Measurements from ENCODE around the gene TTI1.

The TTI1 gene

DNA sequence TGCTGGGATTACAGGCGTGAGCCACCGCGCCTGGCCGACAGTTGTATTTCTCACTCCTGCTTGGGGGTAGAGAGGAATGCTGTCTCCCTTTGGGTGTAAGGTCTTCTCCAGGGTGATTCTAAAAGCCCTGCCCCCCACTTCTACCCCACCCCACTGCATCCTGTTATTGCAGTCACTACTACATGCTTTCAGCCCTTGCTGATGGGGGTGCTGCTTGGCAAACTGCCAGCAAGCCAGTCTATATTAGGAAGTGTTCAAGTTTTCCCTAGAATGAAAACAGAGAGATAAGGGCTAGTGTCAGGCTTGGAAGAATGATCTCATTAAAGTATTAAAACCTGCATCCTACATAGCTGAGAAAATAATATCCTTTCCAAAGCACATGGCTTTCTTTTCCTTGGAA lies 31.3 kb downstream of the TTI1 start:
- Histone ChIP-seq H2BK120ac (ENCODE audit: low read depth, low read length) (no peak overlapping the region), H3K4me2 (ENCODE audit: insufficient read depth, low read length, poor library complexity, severe bottlenecking) (no peak overlapping the region), H3K9me3 (replicated peaks in 1 of 2; ENCODE audit: control insufficient read depth in 2 of 2, insufficient read depth in 1 of 2, low read depth in 1 of 2, low read length in 2 of 2) (no peaks in the 10 kb centered on the region), H3K9ac (ENCODE audit: low read depth, low read length, poor library complexity) (no peak overlapping the region), H2BK12ac (ENCODE audit: low read length) (no peak overlapping the region), H3K27me3 (ENCODE audit: control insufficient read depth in 3 of 3, insufficient read depth in 3 of 3, low read depth in 1 of 3, low read length in 3 of 3) (no peaks in the 10 kb centered on the region), H3K79me1 (ENCODE audit: low read depth, low read length) (no peaks in the 10 kb centered on the region), H4K91ac (ENCODE audit: low read depth, low read length, poor library complexity) (no peak overlapping the region), H4K8ac (ENCODE audit: low read depth, low read length) (no peak overlapping the region), H3K4me3 (ENCODE audit: low read length in 2 of 2) (no peak overlapping the region), H2AK5ac (ENCODE audit: low read depth, low read length) (no peak overlapping the region), H2AFZ (ENCODE audit: low read length) (no peak overlapping the region), H3K4me1 (ENCODE audit: control insufficient read depth in 2 of 2, insufficient read depth in 1 of 2, low read depth in 1 of 2, low read length in 2 of 2) (peaks cover 0 to 4% of the 10 kb centered on the region in 2 donors), H3K14ac (ENCODE audit: low read length) (no peak overlapping the region), H2BK15ac (ENCODE audit: low read length) (no peak overlapping the region), H3K27ac (replicated peaks; ENCODE audit: low read length) (no peak overlapping the region), H3K36me3 (replicated peaks in 1 of 2; ENCODE audit: control insufficient read depth in 2 of 2, insufficient read depth in 2 of 2, low read length in 2 of 2) (peaks cover 23 to 98% of the 10 kb centered on the region in 2 donors), H3K23ac (ENCODE audit: low read depth, low read length, poor library complexity) (no peak overlapping the region), H3K4ac (ENCODE audit: low read length) (no peak overlapping the region), H3K18ac (ENCODE audit: low read length) (no peak overlapping the region), H2BK5ac (ENCODE audit: low read length) (no peak overlapping the region)
- no peak for DNase-seq (ENCODE audit: low spot score)
- WGBS, 2 donors (ENCODE audit: extremely low coverage in 2 of 2, insufficient read length in 2 of 2, insufficient replicate concordance in 1 of 2): no CpG with 5 or more reads among the region's 4 CpGs

DNA sequence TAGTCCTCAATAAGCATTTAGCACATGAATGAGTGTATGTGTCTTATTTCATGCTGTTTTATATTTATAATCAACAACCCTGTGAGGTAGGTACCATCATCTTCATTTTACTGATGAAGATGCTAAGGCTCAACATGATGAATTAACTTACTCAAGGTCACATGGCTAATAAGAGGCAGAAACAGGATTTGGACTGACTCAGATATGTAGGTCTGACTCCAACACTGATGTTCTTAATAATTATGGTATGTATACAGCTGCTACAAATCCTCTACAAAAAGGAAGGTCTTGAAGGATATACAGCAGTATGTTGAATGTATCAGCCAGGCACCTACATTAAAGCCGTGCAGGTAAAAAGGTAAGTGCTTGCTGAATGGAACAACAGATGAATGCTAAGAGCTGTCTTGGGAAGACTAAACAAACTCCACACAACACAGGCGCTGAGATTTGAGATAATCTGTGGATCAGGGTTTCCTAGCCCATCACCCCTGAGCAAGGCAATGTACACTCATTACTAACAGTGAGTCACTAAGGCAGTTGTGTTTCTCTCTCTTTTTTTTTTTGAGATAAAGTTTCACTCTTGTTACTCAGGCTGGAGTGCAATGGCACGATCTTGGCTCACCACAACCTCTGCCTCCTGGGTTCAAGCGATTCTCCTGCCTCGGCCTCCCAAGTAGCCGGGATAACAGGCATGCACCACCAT lies 31.9 kb downstream of the TTI1 start:
- no peaks in the 10 kb centered on the region for H3K9me3 ChIP-seq (replicated peaks in 1 of 2; ENCODE audit: control insufficient read depth in 2 of 2, insufficient read depth in 1 of 2, low read depth in 1 of 2, low read length in 2 of 2)
- no peak for DNase-seq (ENCODE audit: low spot score)
- H3K4ac ChIP-seq (ENCODE audit: low read length): no peak overlapping the region
- H4K8ac ChIP-seq (ENCODE audit: low read depth, low read length): no peak overlapping the region
- H3K27ac ChIP-seq (replicated peaks; ENCODE audit: low read length): no peak overlapping the region
- H4K91ac ChIP-seq (ENCODE audit: low read depth, low read length, poor library complexity): no peak overlapping the region
- no peak overlapping the region for H2AK5ac ChIP-seq (ENCODE audit: low read depth, low read length)
- H3K36me3 ChIP-seq (replicated peaks in 1 of 2; ENCODE audit: control insufficient read depth in 2 of 2, insufficient read depth in 2 of 2, low read length in 2 of 2): peaks cover 28 to 98% of the 10 kb centered on the region in 2 donors
- no peak overlapping the region for H2AFZ ChIP-seq (ENCODE audit: low read length)
- H2BK15ac ChIP-seq (ENCODE audit: low read length): no peak overlapping the region
- H3K79me1 ChIP-seq (ENCODE audit: low read depth, low read length): no peaks in the 10 kb centered on the region
- H3K27me3 ChIP-seq (ENCODE audit: control insufficient read depth in 3 of 3, insufficient read depth in 3 of 3, low read depth in 1 of 3, low read length in 3 of 3): no peaks in the 10 kb centered on the region
- no peak overlapping the region for H3K14ac ChIP-seq (ENCODE audit: low read length)
- H3K9ac ChIP-seq (ENCODE audit: low read depth, low read length, poor library complexity): no peak overlapping the region
- no peak overlapping the region for H3K23ac ChIP-seq (ENCODE audit: low read depth, low read length, poor library complexity)
- no peak overlapping the region for H3K4me3 ChIP-seq (ENCODE audit: low read length in 2 of 2)
- no peak overlapping the region for H2BK5ac ChIP-seq (ENCODE audit: low read length)
- H3K4me2 ChIP-seq (ENCODE audit: insufficient read depth, low read length, poor library complexity, severe bottlenecking): no peak overlapping the region
- peaks cover 0 to 4% of the 10 kb centered on the region in 2 donors for H3K4me1 ChIP-seq (ENCODE audit: control insufficient read depth in 2 of 2, insufficient read depth in 1 of 2, low read depth in 1 of 2, low read length in 2 of 2)
- no peak overlapping the region for H2BK12ac ChIP-seq (ENCODE audit: low read length)
- no CpG with 5 or more reads among the region's 6 CpGs for WGBS, 2 donors (ENCODE audit: extremely low coverage in 2 of 2, insufficient read length in 2 of 2, insufficient replicate concordance in 1 of 2)
- H3K18ac ChIP-seq (ENCODE audit: low read length): no peak overlapping the region
- H2BK120ac ChIP-seq (ENCODE audit: low read depth, low read length): no peak overlapping the region

DNA sequence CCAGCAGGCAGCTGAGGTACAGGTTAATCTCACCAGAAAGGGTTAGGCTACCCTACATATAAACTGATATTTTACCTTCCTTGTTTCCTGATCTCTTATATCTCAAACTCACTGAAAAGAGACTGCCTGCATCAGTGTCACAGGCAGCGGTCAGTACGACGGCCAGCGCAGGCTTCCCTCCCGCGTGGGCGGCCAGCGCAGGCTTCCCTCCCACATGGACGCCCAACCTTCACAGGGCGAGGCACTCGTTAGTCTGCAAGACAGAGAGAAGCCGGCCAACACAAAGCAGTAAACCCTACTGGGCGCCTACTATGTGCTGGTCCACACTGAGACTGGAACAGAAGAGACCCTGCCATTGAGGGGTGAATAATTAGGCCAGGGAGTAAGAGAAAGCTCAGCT lies 33.0 kb downstream of the TTI1 start:
- H3K9ac ChIP-seq (ENCODE audit: low read depth, low read length, poor library complexity): no peak overlapping the region
- no peaks in the 10 kb centered on the region for H3K27me3 ChIP-seq (ENCODE audit: control insufficient read depth in 3 of 3, insufficient read depth in 3 of 3, low read depth in 1 of 3, low read length in 3 of 3)
- no peak overlapping the region for H3K4me2 ChIP-seq (ENCODE audit: insufficient read depth, low read length, poor library complexity, severe bottlenecking)
- no CpG with 5 or more reads among the region's 13 CpGs for WGBS, 2 donors (ENCODE audit: extremely low coverage in 2 of 2, insufficient read length in 2 of 2, insufficient replicate concordance in 1 of 2)
- H3K18ac ChIP-seq (ENCODE audit: low read length): no peak overlapping the region
- H3K27ac ChIP-seq (replicated peaks; ENCODE audit: low read length): peak overlapping the region; percentile 5
- DNase-seq (ENCODE audit: low spot score): no peak
- no peak overlapping the region for H4K8ac ChIP-seq (ENCODE audit: low read depth, low read length)
- no peak overlapping the region for H2BK12ac ChIP-seq (ENCODE audit: low read length)
- no peak overlapping the region for H3K14ac ChIP-seq (ENCODE audit: low read length)
- H2AFZ ChIP-seq (ENCODE audit: low read length): no peak overlapping the region
- H2BK5ac ChIP-seq (ENCODE audit: low read length): no peak overlapping the region
- no peak overlapping the region for H2BK15ac ChIP-seq (ENCODE audit: low read length)
- H3K79me1 ChIP-seq (ENCODE audit: low read depth, low read length): no peaks in the 10 kb centered on the region
- H3K4me1 ChIP-seq (ENCODE audit: control insufficient read depth in 2 of 2, insufficient read depth in 1 of 2, low read depth in 1 of 2, low read length in 2 of 2): peaks cover 0 to 4% of the 10 kb centered on the region in 2 donors
- H3K36me3 ChIP-seq (replicated peaks in 1 of 2; ENCODE audit: control insufficient read depth in 2 of 2, insufficient read depth in 2 of 2, low read length in 2 of 2): peaks cover 35 to 100% of the 10 kb centered on the region in 2 donors
- H2BK120ac ChIP-seq (ENCODE audit: low read depth, low read length): no peak overlapping the region
- no peak overlapping the region for H2AK5ac ChIP-seq (ENCODE audit: low read depth, low read length)
- H3K23ac ChIP-seq (ENCODE audit: low read depth, low read length, poor library complexity): no peak overlapping the region
- no peak overlapping the region for H3K4me3 ChIP-seq (ENCODE audit: low read length in 2 of 2)
- H3K4ac ChIP-seq (ENCODE audit: low read length): no peak overlapping the region
- no peaks in the 10 kb centered on the region for H3K9me3 ChIP-seq (replicated peaks in 1 of 2; ENCODE audit: control insufficient read depth in 2 of 2, insufficient read depth in 1 of 2, low read depth in 1 of 2, low read length in 2 of 2)
- no peak overlapping the region for H4K91ac ChIP-seq (ENCODE audit: low read depth, low read length, poor library complexity)

DNA sequence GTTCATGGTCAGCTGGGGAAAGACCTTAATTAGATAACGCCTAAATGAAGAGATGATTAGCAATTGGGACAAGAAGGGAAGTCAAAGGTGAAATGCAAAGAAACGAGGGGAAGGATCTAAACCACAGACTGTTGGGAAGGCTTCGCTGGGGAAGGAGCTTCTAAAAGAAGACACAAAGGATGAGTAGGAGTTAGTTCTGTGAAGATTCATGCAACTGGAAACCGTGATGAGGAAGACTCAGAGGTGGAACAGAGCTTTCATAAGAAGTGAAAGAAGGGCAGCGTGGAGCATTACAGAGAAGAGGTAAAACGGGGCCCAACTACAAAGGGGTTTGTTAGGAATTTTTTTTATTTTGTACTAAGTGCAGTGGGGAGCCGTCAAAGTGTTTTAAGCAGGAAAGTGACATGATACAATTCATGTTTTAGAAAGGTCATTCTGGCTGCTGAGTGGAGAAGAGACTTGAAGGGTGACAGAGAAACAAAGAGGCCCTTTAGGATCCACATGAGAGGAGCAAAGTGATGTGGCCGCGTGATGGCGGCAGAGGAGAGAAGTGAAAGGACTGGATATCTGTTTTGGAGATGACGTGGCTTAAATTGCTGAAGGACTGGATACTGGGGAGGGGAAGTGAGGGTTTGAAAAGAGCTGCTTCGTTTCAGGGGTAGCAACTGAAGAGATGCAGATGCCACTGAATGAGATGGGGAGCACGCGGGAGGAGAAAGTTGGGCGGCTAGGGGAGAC lies 33.6 kb downstream of the TTI1 start:
- Histone ChIP-seq H2AK5ac (ENCODE audit: low read depth, low read length) (no peak overlapping the region), H3K4me1 (ENCODE audit: control insufficient read depth in 2 of 2, insufficient read depth in 1 of 2, low read depth in 1 of 2, low read length in 2 of 2) (peaks cover 0 to 4% of the 10 kb centered on the region in 2 donors), H2AFZ (ENCODE audit: low read length) (no peak overlapping the region), H2BK120ac (ENCODE audit: low read depth, low read length) (no peak overlapping the region), H3K23ac (ENCODE audit: low read depth, low read length, poor library complexity) (no peak overlapping the region), H2BK15ac (ENCODE audit: low read length) (no peak overlapping the region), H3K27ac (replicated peaks; ENCODE audit: low read length) (peak overlapping the region; percentile 5), H3K18ac (ENCODE audit: low read length) (no peak overlapping the region), H3K79me1 (ENCODE audit: low read depth, low read length) (no peaks in the 10 kb centered on the region), H3K4me2 (ENCODE audit: insufficient read depth, low read length, poor library complexity, severe bottlenecking) (no peak overlapping the region), H2BK5ac (ENCODE audit: low read length) (no peak overlapping the region), H3K4ac (ENCODE audit: low read length) (no peak overlapping the region), H3K14ac (ENCODE audit: low read length) (no peak overlapping the region), H2BK12ac (ENCODE audit: low read length) (no peak overlapping the region), H3K9me3 (replicated peaks in 1 of 2; ENCODE audit: control insufficient read depth in 2 of 2, insufficient read depth in 1 of 2, low read depth in 1 of 2, low read length in 2 of 2) (no peaks in the 10 kb centered on the region), H3K4me3 (ENCODE audit: low read length in 2 of 2) (no peak overlapping the region), H4K91ac (ENCODE audit: low read depth, low read length, poor library complexity) (no peak overlapping the region), H3K27me3 (ENCODE audit: control insufficient read depth in 3 of 3, insufficient read depth in 3 of 3, low read depth in 1 of 3, low read length in 3 of 3) (no peaks in the 10 kb centered on the region), H3K36me3 (replicated peaks in 1 of 2; ENCODE audit: control insufficient read depth in 2 of 2, insufficient read depth in 2 of 2, low read length in 2 of 2) (peaks cover 40 to 100% of the 10 kb centered on the region in 2 donors), H4K8ac (ENCODE audit: low read depth, low read length) (no peak overlapping the region), H3K9ac (ENCODE audit: low read depth, low read length, poor library complexity) (no peak overlapping the region)
- WGBS, 2 donors (ENCODE audit: extremely low coverage in 2 of 2, insufficient read length in 2 of 2, insufficient replicate concordance in 1 of 2): no CpG with 5 or more reads among the region's 15 CpGs
- no peak for DNase-seq (ENCODE audit: low spot score)

All from neuronal stem cell (in vitro differentiated cells).